ENCODE measurements around the gene PLD1.

PLD1 gene

DNA sequence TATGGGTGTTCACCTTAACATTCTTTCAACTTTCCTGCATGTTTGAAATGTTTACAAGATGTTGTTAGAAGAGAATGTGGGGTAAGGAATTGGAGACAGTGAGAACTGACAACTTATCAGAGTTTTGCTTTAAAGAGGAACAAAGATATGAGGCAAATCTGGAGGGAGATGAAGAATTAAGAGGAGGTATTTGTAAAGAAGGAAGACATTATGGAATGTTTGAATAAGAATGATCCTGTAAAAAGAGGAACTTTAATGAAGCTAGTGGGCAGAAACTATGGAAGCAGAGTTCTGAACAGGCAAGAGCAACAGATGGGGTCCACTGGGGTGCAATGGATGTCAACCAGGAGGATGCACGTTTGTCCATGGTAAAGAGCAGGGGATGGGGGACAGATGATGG is 27.7 kb downstream of the PLD1 start:
- TF ChIP-seq SIN3A (IDR thresholded peaks at IDR 0.05; ENCODE audit: borderline replicate concordance, insufficient read depth, low read length) (no peak), TAF1 (IDR thresholded peaks at IDR 0.05; ENCODE audit: borderline replicate concordance, insufficient read depth, low read length) (no peak), FOXP2 (optimal IDR thresholded peaks at IDR 0.05; ENCODE audit: borderline replicate concordance, extremely low read depth, extremely low read length, insufficient read depth) (no peak), POLR2AphosphoS5 (IDR thresholded peaks at IDR 0.05; ENCODE audit: low read depth, low read length) (no peak)
- TF ChIP-seq, protein P1, sequence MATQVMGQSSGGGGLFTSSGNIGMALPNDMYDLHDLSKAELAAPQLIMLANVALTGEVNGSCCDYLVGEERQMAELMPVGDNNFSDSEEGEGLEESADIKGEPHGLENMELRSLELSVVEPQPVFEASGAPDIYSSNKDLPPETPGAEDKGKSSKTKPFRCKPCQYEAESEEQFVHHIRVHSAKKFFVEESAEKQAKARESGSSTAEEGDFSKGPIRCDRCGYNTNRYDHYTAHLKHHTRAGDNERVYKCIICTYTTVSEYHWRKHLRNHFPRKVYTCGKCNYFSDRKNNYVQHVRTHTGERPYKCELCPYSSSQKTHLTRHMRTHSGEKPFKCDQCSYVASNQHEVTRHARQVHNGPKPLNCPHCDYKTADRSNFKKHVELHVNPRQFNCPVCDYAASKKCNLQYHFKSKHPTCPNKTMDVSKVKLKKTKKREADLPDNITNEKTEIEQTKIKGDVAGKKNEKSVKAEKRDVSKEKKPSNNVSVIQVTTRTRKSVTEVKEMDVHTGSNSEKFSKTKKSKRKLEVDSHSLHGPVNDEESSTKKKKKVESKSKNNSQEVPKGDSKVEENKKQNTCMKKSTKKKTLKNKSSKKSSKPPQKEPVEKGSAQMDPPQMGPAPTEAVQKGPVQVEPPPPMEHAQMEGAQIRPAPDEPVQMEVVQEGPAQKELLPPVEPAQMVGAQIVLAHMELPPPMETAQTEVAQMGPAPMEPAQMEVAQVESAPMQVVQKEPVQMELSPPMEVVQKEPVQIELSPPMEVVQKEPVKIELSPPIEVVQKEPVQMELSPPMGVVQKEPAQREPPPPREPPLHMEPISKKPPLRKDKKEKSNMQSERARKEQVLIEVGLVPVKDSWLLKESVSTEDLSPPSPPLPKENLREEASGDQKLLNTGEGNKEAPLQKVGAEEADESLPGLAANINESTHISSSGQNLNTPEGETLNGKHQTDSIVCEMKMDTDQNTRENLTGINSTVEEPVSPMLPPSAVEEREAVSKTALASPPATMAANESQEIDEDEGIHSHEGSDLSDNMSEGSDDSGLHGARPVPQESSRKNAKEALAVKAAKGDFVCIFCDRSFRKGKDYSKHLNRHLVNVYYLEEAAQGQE (IDR thresholded peaks at IDR 0.05; ENCODE audit: insufficient read depth in 1 of 2, low read depth in 2 of 2, low read length in 2 of 2): no peak

- no peak for TF ChIP-seq TAF1 (IDR thresholded peaks at IDR 0.05; ENCODE audit: borderline replicate concordance, insufficient read depth, low read length)
- no peak for TF ChIP-seq FOXP2 (optimal IDR thresholded peaks at IDR 0.05; ENCODE audit: borderline replicate concordance, extremely low read depth, extremely low read length, insufficient read depth)
- no peak for TF ChIP-seq POLR2AphosphoS5 (IDR thresholded peaks at IDR 0.05; ENCODE audit: low read depth, low read length)
- no peak for TF ChIP-seq SIN3A (IDR thresholded peaks at IDR 0.05; ENCODE audit: borderline replicate concordance, insufficient read depth, low read length)
- TF ChIP-seq, protein P1 (IDR thresholded peaks at IDR 0.05; ENCODE audit: insufficient read depth in 1 of 2, low read depth in 2 of 2, low read length in 2 of 2): no peak
These were observed 28.6 kb downstream of the PLD1 start for GRCh38 chr3:171781711-171782127.

GRCh38 chr3:171778493-171778892 is 31.8 kb downstream of the PLD1 start:
- TF ChIP-seq POLR2AphosphoS5 (IDR thresholded peaks at IDR 0.05; ENCODE audit: low read depth, low read length) (no peak), SIN3A (IDR thresholded peaks at IDR 0.05; ENCODE audit: borderline replicate concordance, insufficient read depth, low read length) (no peak), FOXP2 (optimal IDR thresholded peaks at IDR 0.05; ENCODE audit: borderline replicate concordance, extremely low read depth, extremely low read length, insufficient read depth) (no peak), TAF1 (IDR thresholded peaks at IDR 0.05; ENCODE audit: borderline replicate concordance, insufficient read depth, low read length) (no peak)
- TF ChIP-seq, protein P1 (IDR thresholded peaks at IDR 0.05; ENCODE audit: insufficient read depth in 1 of 2, low read depth in 2 of 2, low read length in 2 of 2): no peak

GRCh38 chr3:171777596-171777995 is 32.7 kb downstream of the PLD1 start:
- TF ChIP-seq POLR2AphosphoS5 (IDR thresholded peaks at IDR 0.05; ENCODE audit: low read depth, low read length): no peak
- TF ChIP-seq SIN3A (IDR thresholded peaks at IDR 0.05; ENCODE audit: borderline replicate concordance, insufficient read depth, low read length): no peak
- TF ChIP-seq TAF1 (IDR thresholded peaks at IDR 0.05; ENCODE audit: borderline replicate concordance, insufficient read depth, low read length): no peak
- no peak for TF ChIP-seq FOXP2 (optimal IDR thresholded peaks at IDR 0.05; ENCODE audit: borderline replicate concordance, extremely low read depth, extremely low read length, insufficient read depth)
- TF ChIP-seq, protein P1 (IDR thresholded peaks at IDR 0.05; ENCODE audit: insufficient read depth in 1 of 2, low read depth in 2 of 2, low read length in 2 of 2): no peak
